PC-9 (cell line): ENCODE data around the gene NPTXR.

Source experiments
- EZH2 ChIP-seq: fragments of 200-600 bp; sonication (generic); IDR thresholded peaks from 2 replicates; pipeline ENCODE4 v1.8.0; 2017; ENCODE audit warnings: antibody characterized with exemption, low read depth
- TF ChIP-seq, protein P1 (sequence below): fragments of 200-600 bp; sonication (generic); conservative IDR thresholded peaks from 2 replicates; pipeline ENCODE4 v1.6.1; 2017; ENCODE audit warnings: mixed run types, antibody characterized with exemption, mild to moderate bottlenecking, moderate library complexity

DNA sequence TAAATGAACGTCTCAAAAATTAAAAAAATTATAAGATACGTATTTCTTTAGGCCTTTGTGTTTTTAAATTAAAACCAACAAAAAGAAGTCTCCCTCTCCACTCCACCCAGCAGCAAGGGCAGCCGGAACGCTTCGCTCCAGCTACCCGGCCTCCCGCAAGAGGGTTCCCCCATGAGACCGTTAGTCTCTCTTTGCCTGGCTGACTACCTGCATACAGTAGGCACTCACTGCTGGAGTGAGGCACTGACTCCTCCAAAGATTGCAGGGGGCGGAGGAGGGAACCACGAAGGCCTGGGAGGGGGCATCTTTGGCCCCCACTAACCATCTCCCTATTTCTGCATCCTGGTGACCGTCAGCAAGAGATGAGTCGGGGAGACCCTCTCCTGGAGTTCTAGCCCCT is 18.1 kb upstream of the NPTXR start:
- TF ChIP-seq EZH2 = no peak
- TF ChIP-seq, protein P1, sequence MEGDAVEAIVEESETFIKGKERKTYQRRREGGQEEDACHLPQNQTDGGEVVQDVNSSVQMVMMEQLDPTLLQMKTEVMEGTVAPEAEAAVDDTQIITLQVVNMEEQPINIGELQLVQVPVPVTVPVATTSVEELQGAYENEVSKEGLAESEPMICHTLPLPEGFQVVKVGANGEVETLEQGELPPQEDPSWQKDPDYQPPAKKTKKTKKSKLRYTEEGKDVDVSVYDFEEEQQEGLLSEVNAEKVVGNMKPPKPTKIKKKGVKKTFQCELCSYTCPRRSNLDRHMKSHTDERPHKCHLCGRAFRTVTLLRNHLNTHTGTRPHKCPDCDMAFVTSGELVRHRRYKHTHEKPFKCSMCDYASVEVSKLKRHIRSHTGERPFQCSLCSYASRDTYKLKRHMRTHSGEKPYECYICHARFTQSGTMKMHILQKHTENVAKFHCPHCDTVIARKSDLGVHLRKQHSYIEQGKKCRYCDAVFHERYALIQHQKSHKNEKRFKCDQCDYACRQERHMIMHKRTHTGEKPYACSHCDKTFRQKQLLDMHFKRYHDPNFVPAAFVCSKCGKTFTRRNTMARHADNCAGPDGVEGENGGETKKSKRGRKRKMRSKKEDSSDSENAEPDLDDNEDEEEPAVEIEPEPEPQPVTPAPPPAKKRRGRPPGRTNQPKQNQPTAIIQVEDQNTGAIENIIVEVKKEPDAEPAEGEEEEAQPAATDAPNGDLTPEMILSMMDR = no peak
